G401.6 (cell line): ENCODE results near the gene SYMPK.

Source experiments
- FAIRE-seq: peaks from 2 replicates; lab custom pipeline; 2012; peaks lifted over from hg19 to GRCh38; lab: Jason Lieb, UNC

Gene SYMPK

DNA sequence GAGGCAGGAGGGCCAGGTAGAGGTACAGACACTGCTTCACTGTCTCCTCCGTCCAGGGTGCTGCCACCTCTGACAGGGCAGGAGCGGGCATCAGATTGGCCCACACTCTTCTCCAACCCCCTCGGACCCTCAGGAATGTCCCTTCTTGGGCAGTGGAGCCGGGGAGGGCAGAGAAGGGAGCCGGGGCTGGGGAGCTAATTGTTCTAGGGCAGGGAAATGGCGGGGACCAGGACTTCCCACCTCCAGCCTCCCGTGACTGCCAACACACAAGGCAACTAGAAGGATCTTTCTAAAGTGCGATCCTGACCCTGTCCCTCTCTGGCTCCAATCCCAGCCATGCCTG, 37.7 kb downstream of the SYMPK start:
- no peak for FAIRE-seq

DNA sequence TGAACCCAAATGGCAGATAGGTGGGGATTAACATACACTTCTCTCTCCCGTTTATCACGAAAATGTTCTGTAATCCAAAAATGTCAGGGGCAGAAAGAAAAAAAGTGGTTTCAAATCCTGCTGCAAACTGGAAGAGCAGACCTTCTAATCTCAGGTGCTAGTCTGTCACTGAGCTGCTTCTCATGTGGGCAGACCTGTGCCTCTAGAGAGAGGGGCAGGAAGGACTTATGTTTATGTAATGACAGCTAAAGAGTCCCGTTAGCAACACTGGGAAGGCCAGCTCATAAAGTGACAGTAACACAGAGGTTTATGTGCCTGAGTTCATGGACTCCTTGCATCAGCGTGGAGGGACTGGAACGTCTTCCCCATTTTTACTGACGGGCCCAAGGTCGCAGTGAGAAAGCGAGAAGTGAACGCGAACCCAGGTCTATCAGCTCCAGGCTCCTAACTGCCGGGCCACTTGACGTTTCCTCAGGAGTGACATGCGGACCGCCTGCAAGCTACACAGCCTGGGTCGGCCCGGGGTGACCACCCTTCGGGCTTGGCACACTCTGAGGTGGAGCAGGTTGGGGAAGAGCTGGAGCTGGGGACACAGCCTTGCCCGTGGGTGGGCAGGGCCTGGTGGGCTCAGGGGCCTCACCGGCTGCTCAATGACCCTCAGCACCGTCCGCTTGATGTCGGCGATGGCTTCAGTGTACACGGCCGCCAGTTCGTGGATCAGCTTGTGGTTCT, 38.2 kb downstream of the SYMPK start:
- no peak for FAIRE-seq

DNA sequence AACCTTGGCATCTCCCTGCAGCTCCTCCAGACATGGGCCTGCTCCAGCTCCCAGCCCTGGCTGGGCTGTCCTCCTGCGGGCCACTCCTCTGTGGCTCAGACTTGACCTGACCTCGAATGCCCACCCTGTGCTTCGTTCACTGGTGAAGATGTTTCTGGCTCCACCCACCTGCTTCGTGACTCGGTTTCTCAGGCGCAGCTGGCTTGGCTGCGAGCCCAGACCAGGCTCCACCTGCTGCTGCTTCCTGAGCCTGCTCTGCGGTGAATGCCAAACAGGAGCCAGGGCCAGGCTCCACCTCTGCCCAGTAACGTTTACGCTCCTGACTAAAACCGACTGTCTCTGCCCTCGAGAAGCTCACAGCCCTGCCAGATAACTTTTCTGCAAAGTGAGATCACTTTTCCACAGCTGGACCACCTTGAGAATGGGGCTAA, 38.9 kb downstream of the SYMPK start:
- no peak for FAIRE-seq

DNA sequence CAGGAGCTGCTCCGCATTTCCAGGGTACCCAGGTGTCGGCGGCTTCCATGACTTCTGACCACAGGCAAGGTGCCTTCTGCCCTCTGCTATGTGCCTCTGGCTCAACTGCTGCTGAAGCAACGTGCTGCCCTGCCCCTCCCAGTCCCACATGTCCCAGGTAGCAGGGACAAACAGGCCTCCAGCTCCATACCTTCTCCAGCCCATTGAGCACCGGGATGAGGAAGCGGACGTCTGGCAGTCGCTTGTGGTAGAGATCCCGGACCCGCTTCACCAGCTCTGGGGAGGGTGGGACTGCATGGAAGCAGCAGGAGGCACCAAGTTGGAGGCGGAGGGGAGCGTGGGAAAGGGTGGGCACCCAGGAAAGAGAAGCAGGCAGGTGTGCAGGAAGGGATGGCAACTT, 39.8 kb downstream of the SYMPK start:
- no peak for FAIRE-seq

GRCh38 chr19:45822716-45823115, 40.2 kb downstream of the SYMPK start:
- FAIRE-seq: no peak

- FAIRE-seq: no peak
Measured at GRCh38 chr19:45821570-45821969, 41.4 kb downstream of the SYMPK start.

- no peak for FAIRE-seq
Measured at GRCh38 chr19:45821103-45821521, 41.8 kb downstream of the SYMPK start.

- no peak for FAIRE-seq
Measured at GRCh38 chr19:45820413-45821102, 42.4 kb downstream of the SYMPK start.

GRCh38 chr19:45819769-45820168, 43.2 kb downstream of the SYMPK start:
- FAIRE-seq: no peak

- no peak for FAIRE-seq
Measured at GRCh38 chr19:45817725-45818301, 45.1 kb downstream of the SYMPK start.

DNA sequence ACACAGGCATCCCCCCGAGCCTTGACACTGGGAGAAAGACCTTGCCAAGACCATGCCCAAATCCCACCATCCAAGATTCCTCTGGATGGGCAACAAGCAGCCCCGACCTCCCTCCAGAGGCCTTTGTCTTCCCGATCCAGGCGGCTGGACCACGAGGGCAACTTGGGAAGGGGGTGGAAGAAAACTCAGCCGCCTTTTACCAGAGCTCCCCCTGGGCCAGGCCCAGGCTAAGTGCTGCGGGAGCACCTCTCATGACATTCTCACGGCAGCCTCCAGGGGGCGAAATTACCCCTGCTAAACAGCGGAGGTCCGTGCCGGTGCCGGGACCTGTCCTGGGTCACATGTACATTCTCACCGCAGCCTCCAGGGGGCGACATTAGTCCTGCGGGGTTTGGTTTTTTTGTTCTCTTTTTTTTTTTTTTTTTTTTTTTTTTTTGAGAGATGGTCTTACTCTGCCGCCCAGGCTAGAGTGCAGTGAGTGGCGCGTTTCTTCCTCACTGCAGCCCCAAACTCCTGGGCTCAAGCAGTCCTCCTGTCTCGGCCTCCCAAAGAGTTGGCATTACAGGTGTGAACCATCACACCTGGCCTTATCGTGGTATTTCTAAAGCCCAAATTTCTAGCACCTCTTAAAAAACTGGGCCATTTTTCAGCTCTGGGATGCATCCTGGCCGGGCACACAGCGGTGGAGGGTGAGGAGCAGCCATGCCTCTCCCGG, 45.8 kb downstream of the SYMPK start:
- peak; percentile 99 for FAIRE-seq

DNA sequence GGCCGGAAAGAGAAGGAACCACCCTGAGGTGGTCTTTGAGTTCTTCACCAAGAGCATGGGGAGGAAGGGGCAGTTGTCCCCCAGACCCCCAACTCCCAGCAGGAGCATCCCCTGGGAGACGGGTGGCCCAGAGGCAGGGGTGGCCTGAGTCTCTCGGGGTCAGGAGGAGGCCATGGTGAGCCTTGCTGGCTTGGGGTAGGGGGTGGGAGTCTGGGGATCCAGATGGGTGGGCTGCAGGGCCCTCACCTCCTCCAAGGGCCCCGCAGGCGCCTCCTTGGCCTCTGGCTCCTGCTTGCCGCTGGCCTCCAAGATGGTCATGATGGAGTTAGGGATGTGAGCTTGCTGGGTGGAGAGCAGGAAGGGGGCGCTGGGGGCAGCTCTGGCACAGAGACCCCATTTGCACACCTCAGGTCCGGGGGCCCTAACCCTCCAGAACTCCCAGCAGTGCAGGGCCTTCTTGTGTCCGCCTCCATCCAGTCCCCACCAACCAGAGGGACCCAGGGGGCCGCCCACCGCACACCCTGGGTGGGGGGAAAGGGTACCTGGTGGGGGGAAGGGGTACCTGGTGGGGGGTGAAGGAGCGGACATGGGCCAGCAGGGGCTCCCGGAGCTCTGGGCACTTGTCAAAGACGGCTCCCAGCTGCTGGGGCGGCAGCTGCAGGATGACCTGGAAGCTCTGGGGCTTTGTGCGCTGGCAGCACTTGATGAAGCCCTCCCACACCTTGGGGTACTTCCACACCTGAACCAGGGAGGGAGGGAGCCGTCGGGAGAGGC, 46.5 kb downstream of the SYMPK start:
- FAIRE-seq: no peak

- FAIRE-seq: no peak
Measured at GRCh38 chr19:45815481-45816216, 47.3 kb downstream of the SYMPK start.

DNA sequence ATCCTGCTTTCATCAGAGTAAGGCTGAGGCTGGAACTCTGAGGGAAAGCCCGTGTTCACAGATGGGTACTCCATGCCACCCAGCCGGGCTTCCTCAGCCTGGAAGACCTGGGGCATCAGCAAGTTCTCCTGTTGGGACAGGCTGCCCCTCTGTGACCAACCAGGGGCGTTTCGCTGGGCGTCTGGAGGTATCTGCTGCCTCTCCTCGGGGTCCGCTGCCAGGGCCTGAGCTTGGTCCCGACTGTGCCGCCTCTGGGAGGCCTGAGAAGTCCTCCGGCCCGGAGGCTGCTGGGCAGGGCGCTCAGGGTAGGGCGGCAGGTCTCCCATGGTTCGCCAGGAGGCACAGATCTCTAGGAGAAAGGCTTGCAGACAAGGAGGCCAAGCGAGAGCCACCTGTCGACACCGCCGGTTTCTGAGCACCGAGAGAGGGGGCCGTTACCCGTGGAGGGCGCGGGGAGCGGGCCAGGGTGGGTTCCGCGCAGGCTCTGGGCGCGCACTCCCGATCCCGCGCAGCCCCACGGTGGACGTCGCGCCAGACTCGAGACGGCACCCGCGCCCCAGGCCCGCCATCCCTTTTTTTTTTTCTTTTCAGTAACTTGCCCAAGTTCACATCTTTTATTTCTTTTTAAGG, 48.0 kb downstream of the SYMPK start, which contains the start of gene RSPH6A:
TSS of gene RSPH6A (minus strand) at position 458 of the 630 bp plus-strand sequence. CDS start at position 326, 132 bp downstream.
- FAIRE-seq: no peak

- no peak for FAIRE-seq
Measured at GRCh38 chr19:45814166-45814780, 48.7 kb downstream of the SYMPK start.

- FAIRE-seq: no peak
Measured at GRCh38 chr19:45812297-45812696, 50.6 kb downstream of the SYMPK start.

- FAIRE-seq: no peak
Measured at GRCh38 chr19:45809643-45810159, 53.2 kb downstream of the SYMPK start.

DNA sequence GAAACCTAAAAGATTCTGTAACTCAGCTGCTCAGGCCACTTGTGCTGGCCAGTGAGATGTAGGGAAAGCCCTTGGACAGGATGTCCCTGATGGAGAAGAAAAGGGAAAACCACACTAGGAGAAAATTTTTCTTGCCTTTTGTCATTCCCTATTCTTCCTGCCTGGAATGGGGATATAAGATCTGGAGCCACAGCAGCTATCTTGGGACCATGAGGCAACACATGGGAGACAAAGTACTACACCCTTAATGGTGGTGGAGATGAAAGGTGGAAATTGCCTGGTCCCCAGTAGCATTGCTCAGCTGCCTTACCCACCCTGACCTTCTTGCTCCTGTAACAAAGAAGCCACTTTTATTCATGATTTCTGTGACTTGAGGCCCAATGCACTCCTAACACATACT, 57.2 kb downstream of the SYMPK start:
- no peak for FAIRE-seq

DNA sequence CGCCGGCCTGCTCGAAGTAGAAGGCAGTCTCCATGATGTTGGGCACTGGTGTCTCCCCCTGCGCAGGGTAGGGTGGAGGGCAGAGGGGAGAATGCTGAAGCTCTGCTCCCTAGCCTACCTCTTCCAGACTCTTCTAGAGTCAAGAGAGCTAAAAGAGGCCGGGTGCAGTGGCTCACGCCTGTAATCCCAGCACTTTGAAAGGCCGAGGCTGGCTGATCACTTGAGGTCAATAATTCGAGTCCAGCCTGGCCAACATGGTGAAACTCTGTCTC, 58.1 kb downstream of the SYMPK start:
- no peak for FAIRE-seq
